Transverse colon (tissue), 4 donors: ENCODE measurements around the gene CDK7.

Experiments
- CTCF ChIP-seq, 5 experiments: fragments of 200-600 bp in 3 of 5; fragments of 450-650 bp in 2 of 5; sonication (generic) in 3 of 5; IDR thresholded peaks; 1 replicate in 2 of 5; 2 replicates in 3 of 5; pipeline ENCODE4 v1.5.1; 2016 to 2017; ENCODE audit warnings: antibody characterized with exemption in 5 of 5, inconsistent platforms in 3 of 5, mild to moderate bottlenecking in 2 of 5, moderate library complexity in 1 of 5
- EP300 ChIP-seq: sonication (generic); formaldehyde crosslinking; IDR thresholded peaks from one replicate; pipeline ENCODE4 v1.6.1; 2017; ENCODE audit warnings: antibody characterized with exemption, low read depth
- POLR2A ChIP-seq: fragments of 450-650 bp; IDR thresholded peaks from one replicate; pipeline ENCODE4 v1.6.1; 2016; ENCODE audit warnings: antibody characterized with exemption, mild to moderate bottlenecking, moderate library complexity
- POLR2AphosphoS5 ChIP-seq, 3 donors: sonication (generic); formaldehyde crosslinking; IDR thresholded peaks; one replicate each; pipeline ENCODE4 v1.6.1; 2016; ENCODE audit warnings: antibody characterized with exemption in 3 of 3

GRCh38 chr5:69312459-69313160 lies 77.9 kb downstream of the CDK7 start:
- TF ChIP-seq CTCF (IDR thresholded peaks at IDR 0.05) = no peak
- no peak for TF ChIP-seq POLR2AphosphoS5 (IDR thresholded peaks at IDR 0.05)
- TF ChIP-seq POLR2A = no peak
- no peak for TF ChIP-seq EP300
